Activated CD8-positive, alpha-beta T cell treated with anti-CD3 and anti-CD28 coated beads for 36 hours (primary cell): ENCODE data around the gene FBN1. TPM values are rescaled to one million over a fixed set of nuclear protein-coding genes. Genes with fewer than 3 reads are reported as not detected.

ENCODE experiments used
- ATAC-seq: fragments of 200-7000 bp; cut with Tn5 transposase; one replicate; pipeline ENCODE4 v1.10.0; 2021; ENCODE audit warnings: mild to moderate bottlenecking, moderate library complexity
- CTCF ChIA-PET: fragments of 350-600 bp; sonication (Branson Sonifier 250); formaldehyde crosslinking; loops from one replicate; lab custom pipeline; 2021; ENCODE audit warnings: antibody characterized with exemption; lab: Charles Lee
- POLR2A ChIA-PET: fragments of 350-600 bp; sonication (Branson Sonifier 250); formaldehyde crosslinking; loops from one replicate; lab custom pipeline; 2021; ENCODE audit warnings: antibody characterized with exemption; lab: Charles Lee
- DNase-seq: peaks from one replicate; pipeline ENCODE4 v3.0.0-alpha.2; 2020
- H3K27ac Mint-ChIP-seq: one replicate; pipeline ENCODE4 v1.8.0; 2021; ENCODE audit warnings: mild to moderate bottlenecking, mixed read lengths
- H3K27me3 Mint-ChIP-seq: one replicate; pipeline ENCODE4 v1.8.0; 2021; ENCODE audit warnings: mixed read lengths
- H3K36me3 Mint-ChIP-seq: one replicate; pipeline ENCODE4 v1.8.0; 2021; ENCODE audit warnings: low read depth, mixed read lengths
- H3K4me1 Mint-ChIP-seq: one replicate; pipeline ENCODE4 v1.8.0; 2021; ENCODE audit warnings: low read depth, mixed read lengths
- H3K4me3 Mint-ChIP-seq: one replicate; pipeline ENCODE4 v1.8.0; 2021; ENCODE audit warnings: mild to moderate bottlenecking, moderate library complexity, mixed read lengths
- H3K9me3 Mint-ChIP-seq: one replicate; pipeline ENCODE4 v1.8.0; 2021; ENCODE audit warnings: mixed read lengths
- CTCF ChIP-seq: fragments of 200-600 bp; IDR thresholded peaks from one replicate; pipeline ENCODE4 v1.8.0; 2022; ENCODE audit warnings: antibody characterized with exemption, mild to moderate bottlenecking
- intact Hi-C: fragments of 100-400 bp; cut with micrococcal nuclease; formaldehyde crosslinking; loops from one replicate; pipeline ENCODE4 v1.10.0; 2022
- total RNA-seq, 2 experiments: library from RNA; stranded (reverse); gene quantifications; one replicate each; pipeline ENCODE4 v1.2.3, GENCODE V29; 2021

FBN1 gene
- total RNA-seq, 2 experiments from 2014 or later = 0.38 to 0.49 TPM

- H3K4me3 Mint-ChIP-seq = no peak overlapping the region
- no peak for ATAC-seq
- H3K36me3 Mint-ChIP-seq = no peaks in the 10 kb centered on the region
- no peaks in the 10 kb centered on the region for H3K4me1 Mint-ChIP-seq
- peaks cover 5% of the 10 kb centered on the region for H3K27me3 Mint-ChIP-seq
- TF ChIP-seq CTCF = no peak
- H3K9me3 Mint-ChIP-seq = no peaks in the 10 kb centered on the region
- intact Hi-C loops = no loop called here
- no peak for DNase-seq
- ChIA-PET CTCF (no interaction called here), POLR2A (no interaction called here)
- no peak overlapping the region for H3K27ac Mint-ChIP-seq
These were observed 219.5 kb downstream of the FBN1 start for GRCh38 chr15:48426044-48426443.

GRCh38 chr15:48425051-48425450 lies 220.5 kb downstream of the FBN1 start:
- Mint-ChIP-seq H3K4me1 (no peaks in the 10 kb centered on the region), H3K36me3 (no peaks in the 10 kb centered on the region), H3K4me3 (no peak overlapping the region), H3K9me3 (no peaks in the 10 kb centered on the region), H3K27me3 (peaks cover 5% of the 10 kb centered on the region), H3K27ac (no peak overlapping the region)
- intact Hi-C loops = no loop called here
- CTCF ChIA-PET = no interaction called here
- POLR2A ChIA-PET = no interaction called here
- no peak for DNase-seq
- no peak for TF ChIP-seq CTCF
- ATAC-seq = no peak

GRCh38 chr15:48423896-48424475 lies 221.5 kb downstream of the FBN1 start:
- Mint-ChIP-seq H3K27ac (no peak overlapping the region), H3K4me3 (no peak overlapping the region), H3K27me3 (peaks cover 5% of the 10 kb centered on the region), H3K4me1 (no peaks in the 10 kb centered on the region), H3K9me3 (no peaks in the 10 kb centered on the region), H3K36me3 (no peaks in the 10 kb centered on the region)
- intact Hi-C loops = no loop called here
- POLR2A ChIA-PET = no interaction called here
- ATAC-seq (no peak), DNase-seq (no peak)
- no peak for TF ChIP-seq CTCF
- CTCF ChIA-PET = no interaction called here

- no peak for ATAC-seq
- Mint-ChIP-seq H3K4me1 (no peaks in the 10 kb centered on the region), H3K9me3 (no peaks in the 10 kb centered on the region), H3K27me3 (peaks cover 5% of the 10 kb centered on the region), H3K4me3 (no peak overlapping the region), H3K27ac (no peak overlapping the region), H3K36me3 (no peaks in the 10 kb centered on the region)
- ChIA-PET CTCF (no interaction called here), POLR2A (no interaction called here)
- intact Hi-C loops = no loop called here
- no peak for TF ChIP-seq CTCF
- no peak for DNase-seq
These were observed 222.2 kb downstream of the FBN1 start for GRCh38 chr15:48423342-48423741.

GRCh38 chr15:48422401-48422800 lies 223.1 kb downstream of the FBN1 start:
- intact Hi-C loops = no loop called here
- DNase-seq (no peak), ATAC-seq (no peak)
- no peak for TF ChIP-seq CTCF
- ChIA-PET CTCF (no interaction called here), POLR2A (no interaction called here)
- Mint-ChIP-seq H3K36me3 (no peaks in the 10 kb centered on the region), H3K4me3 (no peak overlapping the region), H3K27me3 (peaks cover under 1% of the 10 kb centered on the region), H3K9me3 (no peaks in the 10 kb centered on the region), H3K27ac (no peak overlapping the region), H3K4me1 (no peaks in the 10 kb centered on the region)
